Central memory CD4-positive, alpha-beta T cell (primary cell): ENCODE data around the gene TMPRSS3.

Experiments
- DNase-seq: peaks from one replicate; pipeline ENCODE4 v3.0.0; 2022
- total RNA-seq, 3 experiments: gene quantifications; one replicate each; lab custom pipeline; 2026; lab: John Stamatoyannopoulos, UW

The TMPRSS3 gene
- total RNA-seq = 1.6 to 2.9 (median 1.9) reads per million in 3 experiments

GRCh38 chr21:42395905-42396651 lies at the start of gene TMPRSS3:
TMPRSS3 (minus strand) TSS chr21:42396052; CDS start chr21:42395417, 635 bp downstream.
- no peak for DNase-seq

GRCh38 chr21:42445311-42445710 lies 49.5 kb upstream of the TMPRSS3 start:
- no peak for DNase-seq

GRCh38 chr21:42444745-42445059 lies 48.9 kb upstream of the TMPRSS3 start:
- DNase-seq = no peak

- DNase-seq = no peak
Observed at GRCh38 chr21:42443876-42444744, 48.3 kb upstream of the TMPRSS3 start.

GRCh38 chr21:42443181-42443785 lies 47.4 kb upstream of the TMPRSS3 start:
- DNase-seq = no peak

GRCh38 chr21:42441963-42442362 lies 46.1 kb upstream of the TMPRSS3 start:
- no peak for DNase-seq

GRCh38 chr21:42440187-42440792 lies 44.4 kb upstream of the TMPRSS3 start:
- no peak for DNase-seq

GRCh38 chr21:42439284-42440186 lies 43.7 kb upstream of the TMPRSS3 start:
- no peak for DNase-seq

GRCh38 chr21:42438316-42439205 lies 42.7 kb upstream of the TMPRSS3 start:
- no peak for DNase-seq

- DNase-seq = no peak
Observed at GRCh38 chr21:42437786-42438185, 41.9 kb upstream of the TMPRSS3 start.

GRCh38 chr21:42436914-42437313 lies 41.1 kb upstream of the TMPRSS3 start:
- DNase-seq = no peak

GRCh38 chr21:42435833-42436232 lies 40.0 kb upstream of the TMPRSS3 start:
- DNase-seq = no peak

GRCh38 chr21:42435401-42435800 lies 39.5 kb upstream of the TMPRSS3 start:
- no peak for DNase-seq

GRCh38 chr21:42434884-42435283 lies 39.0 kb upstream of the TMPRSS3 start:
- DNase-seq = no peak

GRCh38 chr21:42433946-42434551 lies 38.2 kb upstream of the TMPRSS3 start:
- no peak for DNase-seq

- DNase-seq = no peak
Observed at GRCh38 chr21:42432695-42433094, 36.8 kb upstream of the TMPRSS3 start.

- no peak for DNase-seq
Observed at GRCh38 chr21:42431196-42431595, 35.3 kb upstream of the TMPRSS3 start.

- no peak for DNase-seq
Observed at GRCh38 chr21:42430521-42430920, 34.7 kb upstream of the TMPRSS3 start.

GRCh38 chr21:42429856-42430255 lies 34.0 kb upstream of the TMPRSS3 start:
- DNase-seq = no peak

- DNase-seq = no peak
Observed at GRCh38 chr21:42429021-42429420, 33.2 kb upstream of the TMPRSS3 start.
